Measurements from ENCODE around the gene CD300LG.

- TF ChIP-seq CTCF (IDR thresholded peaks at IDR 0.05; ENCODE audit: insufficient read depth, low read depth, low read length) (no peak), EZH2 (IDR thresholded peaks at IDR 0.05; ENCODE audit: insufficient read depth, low read length) (no peak)
Measured at GRCh38 chr17:43871946-43872690, 25.1 kb downstream of the CD300LG start.
